Measurements from ENCODE around the gene SMG6. TPM values are rescaled to one million over a fixed set of nuclear protein-coding genes. Genes with fewer than 3 reads are reported as not detected.

The SMG6 gene
- total and polyA plus RNA-seq, 7 experiments from 2014 or later, result 8.6 to 65.3 (median 52.7) TPM

DNA sequence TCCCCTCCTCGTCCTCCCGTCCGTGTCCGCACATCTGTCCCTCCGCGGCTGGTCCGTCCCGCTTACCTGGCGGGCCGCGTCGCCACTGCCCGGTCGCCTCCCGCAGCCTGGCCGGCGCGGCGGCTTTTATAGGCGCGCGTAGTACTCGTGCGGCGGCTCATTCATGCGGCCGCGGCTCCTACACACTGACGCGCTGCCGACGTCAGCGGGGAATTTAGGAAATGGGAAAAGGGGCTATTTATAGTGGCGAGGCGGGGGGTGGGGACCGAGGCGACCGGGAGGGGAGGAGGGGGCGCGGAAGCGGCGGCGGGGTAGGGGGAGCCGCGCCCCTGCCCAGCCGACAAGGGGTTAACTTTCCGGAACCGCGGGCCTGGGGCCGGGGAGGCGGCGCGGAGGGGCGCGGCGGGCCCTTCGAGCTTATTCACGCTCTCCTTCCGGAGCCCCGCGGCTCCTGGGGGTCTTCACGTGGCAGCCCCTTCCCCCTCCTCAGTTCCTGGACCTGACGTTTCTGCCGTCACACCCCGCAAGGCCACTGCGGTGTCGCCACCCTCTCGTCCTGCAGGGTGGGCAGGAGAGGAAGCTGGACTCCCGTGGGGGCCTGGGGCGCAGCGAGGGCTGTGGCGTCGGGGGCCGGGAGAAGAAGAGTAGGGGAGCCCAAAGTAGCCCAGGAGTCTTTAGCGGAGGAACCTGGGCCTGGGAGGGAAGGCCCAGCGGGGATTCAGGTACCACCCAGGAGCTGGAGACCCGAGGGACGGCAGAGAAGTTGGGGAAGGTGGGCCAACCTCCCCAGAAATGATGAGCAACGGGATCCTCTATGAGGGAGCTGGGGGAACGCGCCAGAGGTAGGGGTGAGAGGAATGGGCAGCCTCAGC is 252.3 kb downstream of the SMG6 start:
- POLR2A ChIA-PET, result interaction anchor here (0.6 to 1.4 kb wide), 2 partner anchors 232 to 254 kb away, joined by 3 to 4 read pairs; no protein-coding TSS in a partner anchor
- peaks cover 0 to 15% (median 0%) of the 10 kb centered on the region in 5 donors for H3K27me3 Mint-ChIP-seq
- H3K36me3 ChIP-seq (ENCODE audit: control insufficient read depth in 2 of 3, insufficient read depth in 3 of 3, low read length in 3 of 3), result no peaks in the 10 kb centered on the region
- H3K27me3 ChIP-seq (ENCODE audit: control insufficient read depth in 2 of 2, insufficient read depth in 2 of 2, low read length in 2 of 2), result peaks cover 0 to 9% of the 10 kb centered on the region in 2 donors
- DNase-seq (peak in 1 of 9 donors; percentile 49), ATAC-seq (no peak)
- no peaks in the 10 kb centered on the region for H3K9me3 ChIP-seq (ENCODE audit: control insufficient read depth in 2 of 3, low read length in 3 of 3)
- H3K9me3 Mint-ChIP-seq, result no peaks in the 10 kb centered on the region
- H3K4me1 Mint-ChIP-seq, result peaks cover 8 to 37% (median 28%) of the 10 kb centered on the region in 7 donors
- H3K36me3 Mint-ChIP-seq, result peaks cover 0 to 3% (median 0%) of the 10 kb centered on the region in 5 donors
- CTCF ChIA-PET, result interaction anchor here (0.7 to 2.2 kb wide), 3 partner anchors 194 to 354 kb away, joined by 3 to 9 read pairs (median 4); no protein-coding TSS in a partner anchor
- H3K27ac ChIP-seq (ENCODE audit: low read depth, low read length), result no peak overlapping the region
- H3K4me3 Mint-ChIP-seq, result peak overlapping the region in 9 of 10 donors; percentile 25 to 70 (median 41)
- intact Hi-C loops (cut with micrococcal nuclease), result no loop called here
- no peak overlapping the region for H3K4me3 ChIP-seq (ENCODE audit: low read length)
- peaks cover 24 to 31% of the 10 kb centered on the region in 2 donors for H3K4me1 ChIP-seq (ENCODE audit: control insufficient read depth in 2 of 2, insufficient read depth in 2 of 2, low read length in 2 of 2)
- peak overlapping the region in 5 of 9 donors; percentile 8 to 75 (median 32) for H3K27ac Mint-ChIP-seq

DNA sequence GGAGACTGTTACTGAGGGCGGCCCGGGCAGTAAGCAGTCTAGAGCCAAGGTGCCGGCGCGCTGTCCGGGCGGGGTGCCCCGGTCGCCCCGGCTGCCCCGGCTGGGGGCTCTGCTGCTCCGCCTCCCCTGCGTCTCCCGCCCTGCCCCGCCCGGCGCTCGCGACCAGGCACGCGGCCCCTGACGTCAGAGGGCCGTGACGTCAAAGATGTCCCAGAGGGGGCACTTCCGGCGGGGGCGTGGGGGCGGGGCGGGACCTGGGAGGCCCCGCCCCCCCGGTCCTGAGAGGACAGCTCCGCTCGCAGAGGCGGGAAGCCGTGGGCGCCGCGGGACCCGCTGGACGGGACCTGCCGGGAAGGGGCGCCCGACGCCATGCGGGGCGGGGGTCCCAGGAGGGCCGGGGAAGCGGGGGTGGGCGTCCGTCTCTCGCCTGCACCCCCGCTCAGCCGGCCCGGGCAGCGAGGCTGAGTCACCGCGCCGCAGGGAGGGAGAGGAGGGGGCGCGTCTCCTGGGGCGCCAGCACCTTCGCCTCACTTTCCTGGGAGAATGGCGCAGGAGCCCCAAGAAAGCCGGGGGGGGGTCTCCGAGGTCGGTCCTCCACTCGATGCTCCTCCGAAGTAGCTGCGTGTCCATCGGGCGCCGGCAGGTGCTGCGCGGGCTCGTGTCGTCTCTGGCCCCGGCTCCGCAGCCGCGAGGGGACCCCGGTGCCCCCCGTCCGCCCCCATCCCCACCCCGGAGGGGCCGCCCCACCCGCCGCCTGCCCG is 253.1 kb downstream of the SMG6 start:
- intact Hi-C loops (cut with micrococcal nuclease), result loop anchor here (1.0 kb wide), 2 partner anchors 8 to 351 kb away; partner anchors contain the start of genes OVCA2 (in 2 of the 2) and MNT (in 1 of the 2)
- H3K4me3 Mint-ChIP-seq, result peak overlapping the region in 3 of 10 donors; percentile 33 to 74 (median 61)
- ChIA-PET POLR2A (interaction anchor here (1.4 kb wide), 1 partner anchor 233 kb away, joined by 4 read pairs; no protein-coding TSS in a partner anchor), CTCF (interaction anchor here (2.2 kb wide), 1 partner anchor 194 kb away, joined by 9 read pairs; no protein-coding TSS in a partner anchor)
- DNase-seq (peak; percentile 48 to 84 (median 67)), ATAC-seq (peak; percentile 55)
- H3K27me3 Mint-ChIP-seq, result peaks cover 0 to 15% (median 0%) of the 10 kb centered on the region in 5 donors
- no peak overlapping the region for H3K4me3 ChIP-seq (ENCODE audit: low read length)
- H3K27ac ChIP-seq (ENCODE audit: low read depth, low read length), result no peak overlapping the region
- H3K9me3 ChIP-seq (ENCODE audit: control insufficient read depth in 2 of 3, low read length in 3 of 3), result no peaks in the 10 kb centered on the region
- peaks cover 0 to 9% of the 10 kb centered on the region in 2 donors for H3K27me3 ChIP-seq (ENCODE audit: control insufficient read depth in 2 of 2, insufficient read depth in 2 of 2, low read length in 2 of 2)
- peaks cover 22 to 28% of the 10 kb centered on the region in 2 donors for H3K4me1 ChIP-seq (ENCODE audit: control insufficient read depth in 2 of 2, insufficient read depth in 2 of 2, low read length in 2 of 2)
- H3K36me3 Mint-ChIP-seq, result peaks cover 0 to 3% (median 0%) of the 10 kb centered on the region in 5 donors
- peaks cover 8 to 37% (median 28%) of the 10 kb centered on the region in 7 donors for H3K4me1 Mint-ChIP-seq
- H3K36me3 ChIP-seq (ENCODE audit: control insufficient read depth in 2 of 3, insufficient read depth in 3 of 3, low read length in 3 of 3), result no peaks in the 10 kb centered on the region
- H3K27ac Mint-ChIP-seq, result no peak overlapping the region
- no peaks in the 10 kb centered on the region for H3K9me3 Mint-ChIP-seq

DNA sequence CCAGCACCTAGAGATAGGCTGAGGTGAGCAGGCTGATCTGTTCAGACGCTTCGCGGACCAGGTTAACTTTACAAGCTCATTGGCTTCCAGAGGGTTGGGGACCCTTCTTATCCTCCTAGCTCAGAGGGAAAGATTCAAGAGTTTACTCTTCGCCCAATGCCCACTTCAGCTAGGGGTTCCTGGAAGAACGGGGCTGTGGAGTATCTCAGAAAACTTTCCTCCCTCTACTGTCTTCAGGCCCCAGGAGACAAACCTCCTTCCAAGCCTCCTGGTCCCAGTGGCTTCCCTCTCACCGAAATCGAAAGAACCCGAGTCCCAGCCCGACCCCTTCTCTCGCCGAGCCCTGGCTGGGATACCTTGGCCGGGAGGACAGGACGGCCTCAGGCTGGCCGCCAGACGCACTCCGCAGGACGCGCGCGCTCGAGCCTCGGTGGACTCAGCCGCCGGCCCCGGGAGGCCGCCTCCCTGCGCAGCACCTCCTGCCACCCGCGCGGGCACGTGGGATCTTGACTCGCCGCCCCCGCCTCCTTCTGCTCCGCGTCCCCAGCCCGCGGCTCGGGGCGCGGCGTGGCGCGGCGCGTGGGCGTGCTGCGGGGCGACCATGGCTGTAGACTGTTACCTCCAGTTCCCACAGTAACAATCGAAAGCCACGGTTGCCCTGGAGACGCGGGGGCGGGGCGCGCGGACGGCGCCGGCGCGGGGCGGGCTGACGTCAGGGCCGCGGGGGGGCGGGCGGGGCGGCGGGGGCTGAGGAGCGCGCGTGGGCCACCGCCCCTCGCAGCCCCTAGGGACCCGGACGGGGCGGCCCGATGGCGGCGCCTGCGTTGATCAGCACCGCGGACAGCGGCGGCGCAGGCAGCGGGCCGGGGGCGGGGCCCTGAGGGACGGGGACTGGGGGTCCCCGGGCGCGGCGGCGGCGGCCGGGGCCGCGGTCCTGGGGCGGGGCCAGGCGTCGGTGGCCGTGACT is 254.0 kb downstream of the SMG6 start:
- peak overlapping the region; percentile 42 for H3K27ac ChIP-seq (ENCODE audit: low read depth, low read length)
- ATAC-seq (peak; percentile 79), DNase-seq (peak; percentile 82 to 96 (median 86))
- Mint-ChIP-seq H3K9me3 (no peaks in the 10 kb centered on the region), H3K36me3 (peaks cover 0 to 4% (median 0%) of the 10 kb centered on the region in 5 donors), H3K4me1 (peaks cover 8 to 37% (median 28%) of the 10 kb centered on the region in 7 donors), H3K27ac (peak overlapping the region in 5 of 9 donors; percentile 39 to 83 (median 66)), H3K4me3 (peak overlapping the region; percentile 51 to 81 (median 74)), H3K27me3 (peaks cover 0 to 15% (median 0%) of the 10 kb centered on the region in 5 donors)
- H3K4me3 ChIP-seq (ENCODE audit: low read length), result peak overlapping the region; percentile 75
- intact Hi-C loops (cut with micrococcal nuclease), result loop anchor here (1.0 to 2.0 kb wide), 3 partner anchors 7 to 352 kb away; partner anchors contain the start of genes OVCA2 (in 2 of the 2), DPH1 (in 1 of the 2) and MNT (in 1 of the 2)
- CTCF ChIA-PET, result interaction anchor here (1.1 to 2.2 kb wide), 2 partner anchors 195 to 196 kb away, joined by 4 to 9 read pairs; no protein-coding TSS in a partner anchor
- no peaks in the 10 kb centered on the region for H3K9me3 ChIP-seq (ENCODE audit: control insufficient read depth in 2 of 3, low read length in 3 of 3)
- peaks cover 0 to 9% of the 10 kb centered on the region in 2 donors for H3K27me3 ChIP-seq (ENCODE audit: control insufficient read depth in 2 of 2, insufficient read depth in 2 of 2, low read length in 2 of 2)
- peaks cover 20 to 27% of the 10 kb centered on the region in 2 donors for H3K4me1 ChIP-seq (ENCODE audit: control insufficient read depth in 2 of 2, insufficient read depth in 2 of 2, low read length in 2 of 2)
- H3K36me3 ChIP-seq (ENCODE audit: control insufficient read depth in 2 of 3, insufficient read depth in 3 of 3, low read length in 3 of 3), result peaks cover 0 to 3% (median 0%) of the 10 kb centered on the region in 3 experiments
- POLR2A ChIA-PET, result no interaction called here

DNA sequence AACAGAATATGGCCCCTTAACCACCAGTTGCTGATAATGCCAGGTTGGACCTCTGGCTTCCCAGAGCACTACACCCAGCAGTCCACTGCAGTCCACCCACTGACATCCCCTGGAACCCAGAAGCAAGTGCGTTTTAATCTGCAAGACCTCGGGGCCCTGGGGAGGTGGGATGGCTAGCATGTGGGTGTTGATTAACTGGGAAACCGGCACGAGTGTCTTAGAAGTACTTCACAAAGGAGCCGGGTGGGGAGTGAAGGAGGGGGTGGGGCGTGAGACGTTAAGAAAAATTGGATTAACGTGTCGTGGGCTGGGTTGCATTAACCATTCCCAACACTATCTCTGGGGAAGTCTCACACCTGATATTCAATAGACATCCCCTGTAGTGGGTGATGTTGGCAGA is 254.8 kb downstream of the SMG6 start:
- ATAC-seq, result no peak
- Mint-ChIP-seq H3K9me3 (no peaks in the 10 kb centered on the region), H3K4me1 (peaks cover 8 to 36% (median 22%) of the 10 kb centered on the region in 7 donors), H3K27me3 (peaks cover 0 to 15% (median 0%) of the 10 kb centered on the region in 5 donors), H3K27ac (peak overlapping the region in 3 of 9 donors; percentile 19 to 80 (median 66)), H3K4me3 (peak overlapping the region; percentile 32 to 81 (median 68)), H3K36me3 (peaks cover 0 to 5% (median 0%) of the 10 kb centered on the region in 5 donors)
- POLR2A ChIA-PET, result interaction anchor here (0.6 kb wide), 2 partner anchors 176 to 332 kb away, joined by 4 to 6 read pairs; no protein-coding TSS in a partner anchor
- H3K4me1 ChIP-seq (ENCODE audit: control insufficient read depth in 2 of 2, insufficient read depth in 2 of 2, low read length in 2 of 2), result peaks cover 15 to 21% of the 10 kb centered on the region in 2 donors
- intact Hi-C loops (cut with micrococcal nuclease), result loop anchor here in 1 of 2 donors (2.0 kb wide), 1 partner anchor 18 kb away; the partner anchor contains the start of gene DPH1
- H3K27me3 ChIP-seq (ENCODE audit: control insufficient read depth in 2 of 2, insufficient read depth in 2 of 2, low read length in 2 of 2), result peaks cover 0 to 9% of the 10 kb centered on the region in 2 donors
- no peaks in the 10 kb centered on the region for H3K9me3 ChIP-seq (ENCODE audit: control insufficient read depth in 2 of 3, low read length in 3 of 3)
- H3K27ac ChIP-seq (ENCODE audit: low read depth, low read length), result no peak overlapping the region
- peak overlapping the region; percentile 75 for H3K4me3 ChIP-seq (ENCODE audit: low read length)
- CTCF ChIA-PET, result interaction anchor here (1.1 kb wide), 1 partner anchor 196 kb away, joined by 4 read pairs; no protein-coding TSS in a partner anchor
- no peak for DNase-seq
- peaks cover 0 to 9% (median 4%) of the 10 kb centered on the region in 3 experiments for H3K36me3 ChIP-seq (ENCODE audit: control insufficient read depth in 2 of 3, insufficient read depth in 3 of 3, low read length in 3 of 3)

DNA sequence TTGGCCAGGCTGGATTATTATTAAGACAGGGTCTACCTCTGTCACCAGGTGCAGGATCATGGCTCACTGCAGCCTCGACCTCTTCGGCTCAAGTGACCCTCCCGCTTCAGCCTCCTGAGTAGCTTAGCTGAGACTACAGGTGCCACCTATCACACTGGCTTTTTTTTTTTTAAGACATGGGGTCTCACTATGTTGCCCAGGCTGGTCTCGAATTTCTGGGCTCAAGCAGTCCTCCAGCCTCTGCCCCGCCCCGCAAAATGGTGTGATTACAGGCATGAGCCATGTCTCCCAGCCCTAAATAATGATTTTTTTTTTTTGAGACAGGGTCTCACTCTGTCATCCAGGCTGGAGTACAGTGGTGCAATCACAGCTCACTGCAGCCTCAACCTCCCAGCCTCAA is 256.0 kb downstream of the SMG6 start:
- intact Hi-C loops (cut with micrococcal nuclease), result no loop called here
- POLR2A ChIA-PET, result interaction anchor here (0.9 to 1.5 kb wide), 3 partner anchors 10 to 255 kb away, joined by 4 to 9 read pairs (median 4); no protein-coding TSS in a partner anchor

More for the DNA sequence above, 256.0 kb downstream of the SMG6 start:
- Mint-ChIP-seq H3K4me3 (no peak overlapping the region), H3K4me1 (peaks cover 16 to 40% (median 26%) of the 10 kb centered on the region in 7 donors), H3K9me3 (no peaks in the 10 kb centered on the region), H3K27ac (no peak overlapping the region), H3K36me3 (peaks cover 0 to 15% (median 0%) of the 10 kb centered on the region in 5 donors), H3K27me3 (peaks cover 0 to 11% (median 0%) of the 10 kb centered on the region in 5 donors)
- H3K27ac ChIP-seq (ENCODE audit: low read depth, low read length), result no peak overlapping the region
- no peak overlapping the region for H3K4me3 ChIP-seq (ENCODE audit: low read length)
- H3K27me3 ChIP-seq (ENCODE audit: control insufficient read depth in 2 of 2, insufficient read depth in 2 of 2, low read length in 2 of 2), result peaks cover 0 to 9% of the 10 kb centered on the region in 2 donors
- DNase-seq (no peak), ATAC-seq (no peak)
- H3K9me3 ChIP-seq (ENCODE audit: control insufficient read depth in 2 of 3, low read length in 3 of 3), result no peaks in the 10 kb centered on the region
- peaks cover 16 to 18% of the 10 kb centered on the region in 2 donors for H3K4me1 ChIP-seq (ENCODE audit: control insufficient read depth in 2 of 2, insufficient read depth in 2 of 2, low read length in 2 of 2)
- CTCF ChIA-PET, result interaction anchor here (1.0 kb wide), 1 partner anchor 8 kb away, joined by 3 read pairs; no protein-coding TSS in a partner anchor
- H3K36me3 ChIP-seq (ENCODE audit: control insufficient read depth in 2 of 3, insufficient read depth in 3 of 3, low read length in 3 of 3), result peaks cover 0 to 15% (median 6%) of the 10 kb centered on the region in 3 experiments
